Measurements from ENCODE around the gene CFI. TPM values are rescaled to one million over a fixed set of nuclear protein-coding genes. Genes with fewer than 3 reads are reported as not detected.
"Not testable (repeated sequence)": the region's sequence is repeated elsewhere in the genome, so short reads cannot be mapped to it uniquely, and the experiment has no call there.

Gene CFI
- total RNA-seq, 1 donor from 2014 or later = 21.9 TPM

- no peak for DNase-seq (ENCODE audit: low spot score)
Measured at GRCh38 chr4:109801099-109801789, 555 bp downstream of the CFI start.

- no peak for DNase-seq (ENCODE audit: low spot score)
Measured at GRCh38 chr4:109798866-109799265, 2.9 kb downstream of the CFI start.

- DNase-seq (ENCODE audit: low spot score) = no peak
Measured at GRCh38 chr4:109795059-109795458, 6.7 kb downstream of the CFI start.

- DNase-seq (ENCODE audit: low spot score) = no peak
Measured at GRCh38 chr4:109787807-109788206, 14.0 kb downstream of the CFI start.

GRCh38 chr4:109786846-109787245 lies 15.0 kb downstream of the CFI start:
- no peak for DNase-seq (ENCODE audit: low spot score)

- not testable (repeated sequence) for DNase-seq (ENCODE audit: low spot score)
Measured at GRCh38 chr4:109782092-109782491, 19.7 kb downstream of the CFI start.

- no peak for DNase-seq (ENCODE audit: low spot score)
Measured at GRCh38 chr4:109764789-109765402, 36.9 kb downstream of the CFI start.

- no peak for DNase-seq (ENCODE audit: low spot score)
Measured at GRCh38 chr4:109764376-109764775, 37.4 kb downstream of the CFI start.

- DNase-seq (ENCODE audit: low spot score) = no peak
Measured at GRCh38 chr4:109760682-109761081, 41.1 kb downstream of the CFI start.

- DNase-seq (ENCODE audit: low spot score) = no peak
Measured at GRCh38 chr4:109755656-109756055, 46.1 kb downstream of the CFI start.

- DNase-seq (ENCODE audit: low spot score) = no peak
Measured at GRCh38 chr4:109754093-109754857, 47.5 kb downstream of the CFI start.

GRCh38 chr4:109752525-109752924 lies 49.3 kb downstream of the CFI start:
- DNase-seq (ENCODE audit: low spot score) = no peak

- DNase-seq (ENCODE audit: low spot score) = no peak
Measured at GRCh38 chr4:109751852-109752251, 49.9 kb downstream of the CFI start.

GRCh38 chr4:109750652-109751244 lies 51.1 kb downstream of the CFI start:
- DNase-seq (ENCODE audit: low spot score) = no peak

- no peak for DNase-seq (ENCODE audit: low spot score)
Measured at GRCh38 chr4:109749388-109750082, 52.3 kb downstream of the CFI start.

GRCh38 chr4:109748114-109748513 lies 53.7 kb downstream of the CFI start:
- DNase-seq (ENCODE audit: low spot score) = no peak

- DNase-seq (ENCODE audit: low spot score) = no peak
Measured at GRCh38 chr4:109746728-109747127, 55.1 kb downstream of the CFI start.

GRCh38 chr4:109745830-109746229 lies 56.0 kb downstream of the CFI start:
- no peak for DNase-seq (ENCODE audit: low spot score)

GRCh38 chr4:109739547-109739946 lies 62.3 kb downstream of the CFI start:
- DNase-seq (ENCODE audit: low spot score) = no peak

- no peak for DNase-seq (ENCODE audit: low spot score)
Measured at GRCh38 chr4:109738104-109738872, 63.5 kb downstream of the CFI start.
